Common myeloid progenitor, CD34-positive (primary cell): ENCODE measurements around the gene ERMARD.

ENCODE experiments used
- CTCF ChIA-PET: fragments of 350-600 bp; sonication (Branson Sonifier 250); formaldehyde crosslinking; loops from one replicate; lab custom pipeline; 2021; ENCODE audit warnings: antibody characterized with exemption; lab: Charles Lee
- POLR2A ChIA-PET: fragments of 350-600 bp; sonication (Branson Sonifier 250); formaldehyde crosslinking; loops from one replicate; lab custom pipeline; 2021; ENCODE audit warnings: antibody characterized with exemption; lab: Charles Lee
- DNase-seq, 3 donors: peaks; one replicate each; pipeline versions ENCODE4 v3.0.0 to v3.0.0-alpha.2; 2013
- H3K27ac ChIP-seq, 2 experiments: 1 replicate in 1 of 2; 2 replicates in 1 of 2; pipeline ENCODE4 v1.7.0; 2013; ENCODE audit warnings: inconsistent platforms in 2 of 2, low read length in 2 of 2, mild to moderate bottlenecking in 2 of 2, low read depth in 1 of 2, moderate library complexity in 1 of 2; ENCODE audit not compliant: severe bottlenecking in 2 of 2, insufficient read depth in 1 of 2, poor library complexity in 1 of 2
- H3K27me3 ChIP-seq, 5 experiments: replicated peaks in 2 of 5; 1 replicate in 3 of 5; 2 replicates in 2 of 5; pipeline versions ENCODE4 v1.6.1 to v1.7.0; 2013; ENCODE audit warnings: low read length in 4 of 5, mild to moderate bottlenecking in 2 of 5, moderate library complexity in 2 of 5, inconsistent platforms in 1 of 5; ENCODE audit not compliant: insufficient read depth in 5 of 5, control insufficient read depth in 4 of 5
- H3K36me3 ChIP-seq, 4 experiments: 1 replicate in 2 of 4; 2 replicates in 2 of 4; pipeline versions ENCODE4 v1.6.1 to v1.7.0; 2013; ENCODE audit warnings: low read length in 3 of 4, control low read depth in 1 of 4, mild to moderate bottlenecking in 1 of 4; ENCODE audit not compliant: control insufficient read depth in 4 of 4, insufficient read depth in 4 of 4
- H3K4me1 ChIP-seq, 4 experiments: 1 replicate in 3 of 4; 2 replicates in 1 of 4; pipeline versions ENCODE4 v1.6.1 to v1.7.1; 2013; ENCODE audit warnings: low read length in 3 of 4, mild to moderate bottlenecking in 3 of 4, control low read depth in 1 of 4, inconsistent platforms in 1 of 4, moderate library complexity in 1 of 4; ENCODE audit not compliant: control insufficient read depth in 4 of 4, insufficient read depth in 4 of 4; ENCODE audit errors: control extremely low read depth in 1 of 4
- H3K4me3 ChIP-seq, 7 experiments: 1 replicate in 4 of 7; 2 replicates in 3 of 7; pipeline versions ENCODE4 v1.5.1 to v1.7.0; 2013; ENCODE audit warnings: mild to moderate bottlenecking in 7 of 7, low read length in 6 of 7, moderate library complexity in 6 of 7, inconsistent platforms in 2 of 7, low read depth in 2 of 7, control low read depth in 1 of 7; ENCODE audit not compliant: insufficient read depth in 4 of 7, control insufficient read depth in 1 of 7; ENCODE audit errors: extremely low read depth in 1 of 7
- H3K9me3 ChIP-seq, 5 experiments: 1 replicate in 4 of 5; 2 replicates in 1 of 5; pipeline versions ENCODE4 v1.6.1 to v1.7.1; 2013; ENCODE audit warnings: low read length in 4 of 5, mild to moderate bottlenecking in 2 of 5, inconsistent platforms in 1 of 5, low read depth in 1 of 5, moderate library complexity in 1 of 5; ENCODE audit not compliant: control insufficient read depth in 4 of 5, insufficient read depth in 2 of 5; ENCODE audit errors: control extremely low read depth in 1 of 5
- WGBS: methylation state at CpG from one replicate; pipeline ENCODE4 v1.1.5; 2013; ENCODE audit not compliant: insufficient coverage; 5-methylcytosine and 5-hydroxymethylcytosine counted together

The ERMARD gene

DNA sequence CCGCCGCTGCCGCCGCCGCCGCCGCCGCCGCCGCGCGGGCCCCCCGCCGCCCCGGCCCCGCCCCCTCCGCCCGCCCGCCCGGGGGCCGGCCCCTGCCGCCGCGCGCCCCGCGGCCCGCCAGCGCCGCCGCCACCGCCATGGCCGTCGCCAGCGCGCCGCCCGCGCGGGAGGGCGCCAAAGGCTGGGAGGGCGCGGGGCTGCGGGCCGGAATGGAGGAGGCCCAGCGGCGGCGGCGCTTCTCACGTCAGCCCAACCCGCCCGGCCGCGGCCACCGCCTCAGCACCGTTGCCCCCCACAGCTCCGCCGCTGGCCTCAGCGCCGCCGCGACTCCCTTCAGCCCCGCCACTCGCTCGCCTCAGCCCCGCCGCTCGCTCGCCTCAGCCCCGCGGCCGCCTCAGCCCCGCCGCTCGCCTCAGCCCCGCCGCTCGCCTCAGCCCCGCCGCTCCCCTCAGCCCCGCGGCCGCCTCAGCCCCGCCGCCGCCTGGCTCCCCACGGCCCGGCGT lies 27.4 kb upstream of the ERMARD start:
- no peak overlapping the region for H3K27ac ChIP-seq
- 0% methylated on average over 57 of the region's 89 CpGs for WGBS
- peak overlapping the region in 6 of 7 experiments; percentile 38 to 76 (median 62) for H3K4me3 ChIP-seq
- no peaks in the 10 kb centered on the region for H3K27me3 ChIP-seq
- DNase-seq, result peak; percentile 45 to 68 (median 60)
- peaks cover 13 to 38% (median 27%) of the 10 kb centered on the region in 4 experiments for H3K4me1 ChIP-seq
- POLR2A ChIA-PET, result interaction anchor here (1.4 to 2.9 kb wide), 4 partner anchors 14 to 28 kb away, joined by 4 to 17 read pairs (median 9); partner anchors contain the start of genes C6orf120, DYNLT2, ERMARD and WDR27
- peaks cover 0 to 2% (median under 1%) of the 10 kb centered on the region in 4 experiments for H3K36me3 ChIP-seq
- CTCF ChIA-PET, result no interaction called here
- H3K9me3 ChIP-seq, result no peaks in the 10 kb centered on the region

DNA sequence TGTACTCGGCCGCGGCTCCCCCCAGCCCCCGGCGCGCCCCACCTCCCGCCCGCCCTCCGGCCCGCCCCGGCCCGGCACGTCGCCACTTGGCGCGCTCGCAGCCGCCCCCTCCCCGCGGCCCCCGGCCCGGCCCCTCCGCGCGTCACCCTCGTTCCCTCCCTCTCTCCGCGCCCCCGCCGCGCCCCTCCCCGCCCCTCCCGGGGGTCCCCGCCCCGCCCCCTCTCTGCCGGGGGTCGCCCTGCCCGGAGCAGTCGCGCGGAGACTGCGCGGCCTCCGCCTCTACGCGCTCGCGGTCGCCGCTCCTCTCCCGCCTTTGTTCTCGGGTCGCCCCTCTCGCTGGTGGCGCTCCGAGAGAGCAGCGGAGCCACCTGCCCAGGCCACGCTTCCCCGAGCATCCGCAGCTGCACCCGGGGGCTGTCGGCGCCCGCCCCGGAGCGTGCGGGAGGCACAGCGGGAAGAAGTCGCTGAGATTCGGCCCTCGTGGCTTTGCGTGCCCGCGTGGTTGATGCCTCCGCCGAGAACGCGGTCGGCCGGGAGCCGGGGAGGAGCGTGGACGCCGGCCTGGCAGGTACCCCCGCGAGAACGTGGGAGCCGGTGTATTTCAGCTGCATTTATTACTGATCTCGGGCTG lies 26.8 kb upstream of the ERMARD start, which contains the start of gene PHF10:
TSS of gene PHF10 (minus strand) at position 7 of the 631 bp plus-strand sequence. CDS start 569 bp downstream, outside the sequence.
- Histone ChIP-seq H3K4me3 (peak within 1 kb of the TSS; percentile 78 to 89 (median 82)), H3K4me1 (peaks cover 13 to 38% (median 27%) of the 10 kb centered on the region in 4 experiments), H3K36me3 (peaks cover 0 to 2% (median 0%) of the 10 kb centered on the region in 4 experiments), H3K9me3 (no peaks in the 10 kb centered on the region), H3K27me3 (no peaks in the 10 kb centered on the region), H3K27ac (peak within 1 kb of the TSS; percentile 66 to 87)
- peak; percentile 63 to 83 (median 78) for DNase-seq
- ChIA-PET POLR2A (interaction anchor here (1.4 to 2.9 kb wide), 2 partner anchors 22 to 27 kb away, joined by 5 to 13 read pairs; partner anchors contain the start of genes C6orf120, DYNLT2, ERMARD and WDR27), CTCF (interaction anchor here (1.2 to 1.7 kb wide), 3 partner anchors 10 to 29 kb away, joined by 3 to 6 read pairs (median 3); partner anchors contain the start of genes DYNLT2 and ERMARD)
- under 1% methylated on average over 56 of the region's 89 CpGs for WGBS

DNA sequence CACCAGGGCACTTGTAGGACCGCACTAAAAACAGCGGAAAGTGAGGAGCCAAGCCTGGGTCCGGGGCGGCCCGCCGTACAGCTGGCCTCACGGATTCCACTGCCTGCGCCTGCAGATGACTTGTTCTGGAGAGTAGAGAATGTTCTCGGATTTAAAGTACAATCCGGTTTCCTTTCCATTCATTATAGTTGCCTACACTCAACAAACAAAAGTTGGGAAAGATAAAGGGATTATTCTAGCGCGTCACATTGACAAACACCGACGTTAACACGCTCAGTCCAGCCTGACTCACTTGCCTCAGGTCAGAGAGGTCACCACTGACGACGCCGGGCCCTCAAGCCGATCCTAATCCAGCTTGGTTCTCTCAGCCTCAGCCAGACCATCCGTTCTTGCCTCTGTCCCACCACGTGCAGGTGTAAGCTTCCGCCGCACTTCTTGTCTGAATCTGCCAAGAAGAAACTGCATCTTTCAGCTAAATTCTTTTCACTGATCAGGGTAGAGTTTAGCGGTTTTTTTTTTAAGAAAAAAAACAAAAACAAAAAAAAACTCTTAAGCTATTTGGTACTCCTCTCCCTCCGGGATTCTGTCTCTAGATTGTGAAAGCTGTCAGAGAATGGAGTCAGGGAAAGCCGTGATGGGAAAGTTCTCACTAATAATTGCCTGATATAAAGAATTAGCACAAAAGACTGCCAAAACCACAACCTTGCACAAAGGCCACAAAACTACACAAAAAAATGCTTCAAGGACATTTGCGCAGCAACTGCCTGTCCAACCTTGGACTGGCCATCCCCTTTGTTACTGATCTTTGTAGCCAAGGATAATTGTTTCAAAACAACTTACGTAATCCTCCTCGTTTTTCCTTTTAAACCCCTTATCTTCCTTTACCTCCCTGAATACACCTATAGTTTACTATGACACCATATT lies 26.0 kb upstream of the ERMARD start:
- Histone ChIP-seq H3K9me3 (no peaks in the 10 kb centered on the region), H3K27ac (peak overlapping the region in 1 of 2 experiments; percentile 43), H3K36me3 (no peaks in the 10 kb centered on the region), H3K27me3 (no peaks in the 10 kb centered on the region), H3K4me1 (peaks cover 13 to 38% (median 27%) of the 10 kb centered on the region in 4 experiments), H3K4me3 (peak overlapping the region; percentile 64 to 83 (median 78))
- DNase-seq, result peak; percentile 19 to 52 (median 37)
- POLR2A ChIA-PET, result interaction anchor here (1.4 to 2.9 kb wide), 2 partner anchors 23 to 27 kb away, joined by 5 to 13 read pairs; partner anchors contain the start of genes C6orf120, DYNLT2, ERMARD and WDR27
- CTCF ChIA-PET, result interaction anchor here (1.2 to 1.7 kb wide), 3 partner anchors 9 to 28 kb away, joined by 3 to 6 read pairs (median 3); partner anchors contain the start of genes DYNLT2 and ERMARD
- WGBS, result 32% methylated on average over 16 of the region's 29 CpGs

DNA sequence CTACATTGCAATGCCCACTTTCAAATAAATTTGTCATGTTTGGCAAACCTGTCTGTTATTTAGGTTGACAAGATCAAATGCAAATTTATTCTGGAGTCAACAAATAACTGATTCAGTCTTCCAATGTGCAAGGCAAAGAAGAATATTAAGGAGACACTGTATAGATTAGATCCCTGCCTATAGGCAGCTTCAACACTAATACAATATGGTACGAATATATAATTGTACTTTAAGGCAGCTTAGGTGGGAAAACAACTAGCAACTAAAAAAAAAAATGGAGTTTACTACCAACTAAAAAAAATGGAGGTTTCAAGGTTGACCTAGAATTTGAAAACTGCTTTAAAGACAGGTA lies 25.4 kb upstream of the ERMARD start:
- no peaks in the 10 kb centered on the region for H3K27me3 ChIP-seq
- H3K27ac ChIP-seq, result no peak overlapping the region
- H3K9me3 ChIP-seq, result no peaks in the 10 kb centered on the region
- H3K4me3 ChIP-seq, result no peak overlapping the region
- POLR2A ChIA-PET, result no interaction called here
- H3K4me1 ChIP-seq, result peaks cover 13 to 35% (median 27%) of the 10 kb centered on the region in 4 experiments
- CTCF ChIA-PET, result interaction anchor here (1.0 to 1.7 kb wide), 4 partner anchors 9 to 27 kb away, joined by 3 to 6 read pairs (median 4); partner anchors contain the start of genes DYNLT2 and ERMARD
- DNase-seq, result no peak
- no CpG with 5 or more reads among the region's 1 CpG for WGBS
- H3K36me3 ChIP-seq, result no peaks in the 10 kb centered on the region

DNA sequence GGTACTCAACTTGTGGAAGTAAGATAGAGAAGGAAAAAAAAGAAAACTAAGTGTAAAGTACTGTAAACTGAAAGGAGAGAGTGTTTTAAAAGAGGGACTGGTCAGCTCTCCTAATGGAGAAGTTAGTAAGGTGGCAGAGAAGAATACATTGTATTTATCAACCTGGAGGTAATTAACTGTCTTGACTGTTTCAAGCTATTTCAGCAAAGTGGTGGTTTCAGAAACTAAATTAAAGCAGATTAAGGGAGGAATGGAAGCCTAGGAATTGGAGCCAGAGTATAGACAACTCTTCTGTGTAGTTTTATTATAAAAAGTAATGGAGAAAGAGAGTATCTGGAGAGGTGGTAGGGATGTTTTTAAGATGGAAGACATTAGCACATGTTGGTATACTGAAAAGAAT lies 24.5 kb upstream of the ERMARD start:
- Histone ChIP-seq H3K27ac (no peak overlapping the region), H3K4me3 (no peak overlapping the region), H3K27me3 (no peaks in the 10 kb centered on the region), H3K36me3 (no peaks in the 10 kb centered on the region), H3K4me1 (peaks cover 11 to 26% (median 21%) of the 10 kb centered on the region in 4 experiments), H3K9me3 (no peaks in the 10 kb centered on the region)
- ChIA-PET POLR2A (interaction anchor here (0.7 kb wide), 1 partner anchor 279 kb away, joined by 3 read pairs; no protein-coding TSS in a partner anchor), CTCF (interaction anchor here (1.0 to 1.3 kb wide), 3 partner anchors 8 to 25 kb away, joined by 3 to 4 read pairs (median 4); partner anchors contain the start of genes DYNLT2 and ERMARD)
- no peak for DNase-seq

DNA sequence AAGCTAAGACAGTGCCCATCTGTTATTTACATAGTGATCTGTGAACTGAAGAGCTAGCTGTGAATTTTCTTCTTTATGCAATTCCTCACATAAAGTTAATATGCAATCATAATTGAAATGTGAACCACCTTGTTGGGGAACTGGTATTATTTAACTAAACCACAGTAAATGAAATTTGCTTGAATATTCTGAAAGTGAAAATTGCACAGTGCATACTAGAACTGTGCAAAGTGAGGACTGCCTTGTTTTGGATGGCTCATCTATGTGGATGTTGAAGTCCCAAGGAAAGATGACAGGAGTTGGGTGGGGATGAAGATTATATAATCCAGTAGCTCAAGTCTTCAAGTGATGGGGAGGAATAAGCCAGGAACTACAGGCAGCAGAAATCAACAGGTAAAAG lies 21.5 kb upstream of the ERMARD start:
- no peak for DNase-seq
- Histone ChIP-seq H3K27me3 (no peaks in the 10 kb centered on the region), H3K27ac (no peak overlapping the region), H3K4me1 (peaks cover 6 to 9% (median 9%) of the 10 kb centered on the region in 4 experiments), H3K36me3 (no peaks in the 10 kb centered on the region), H3K9me3 (no peaks in the 10 kb centered on the region), H3K4me3 (no peak overlapping the region)
- POLR2A ChIA-PET, result no interaction called here
- CTCF ChIA-PET, result no interaction called here
